GM12801 (cell line): ENCODE measurements around the gene INTS1.

Source experiments
- TF ChIP-seq, protein P1 (sequence below): IDR thresholded peaks from one replicate; pipeline ENCODE4 v1.5.1; 2011; ENCODE audit warnings: control low read depth; ENCODE audit not compliant: insufficient read length; ENCODE audit errors: extremely low read depth

INTS1 gene

DNA sequence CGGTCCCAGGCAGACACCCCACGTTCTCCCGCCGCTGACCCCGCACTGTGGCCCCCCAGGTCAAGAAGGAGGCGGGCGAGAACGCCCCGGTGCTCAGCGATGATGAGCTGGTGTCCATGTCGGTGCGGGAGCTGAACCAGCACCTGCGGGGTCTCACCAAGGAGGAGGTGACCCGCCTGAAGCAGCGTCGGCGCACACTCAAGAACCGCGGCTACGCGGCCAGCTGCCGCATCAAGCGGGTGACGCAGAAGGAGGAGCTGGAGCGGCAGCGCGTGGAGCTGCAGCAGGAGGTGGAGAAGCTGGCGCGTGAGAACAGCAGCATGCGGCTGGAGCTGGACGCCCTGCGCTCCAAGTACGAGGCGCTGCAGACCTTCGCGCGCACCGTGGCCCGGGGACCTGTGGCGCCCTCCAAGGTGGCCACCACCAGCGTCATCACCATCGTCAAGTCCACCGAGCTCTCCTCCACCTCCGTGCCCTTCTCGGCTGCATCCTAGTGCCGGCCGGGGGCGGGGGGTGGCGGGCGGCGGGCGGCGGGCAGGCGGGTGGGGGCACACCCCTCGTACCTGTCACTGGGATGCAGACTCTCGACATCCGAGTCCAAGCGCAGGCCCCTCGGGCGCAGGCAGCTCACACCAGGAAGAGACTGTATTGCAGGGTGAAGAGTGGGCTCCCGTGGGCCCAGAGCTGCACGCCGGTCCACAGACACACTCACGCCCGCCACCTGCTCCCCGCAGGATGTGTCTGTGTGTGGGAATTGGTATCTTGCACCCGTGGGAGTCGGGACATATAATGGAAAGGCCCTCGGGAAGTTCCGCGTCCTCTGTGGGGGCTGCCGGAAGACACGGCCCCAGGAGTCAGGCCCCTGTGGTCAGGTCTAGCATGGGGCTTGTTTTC, 35.9 kb upstream of the INTS1 start:
- TF ChIP-seq, protein P1, sequence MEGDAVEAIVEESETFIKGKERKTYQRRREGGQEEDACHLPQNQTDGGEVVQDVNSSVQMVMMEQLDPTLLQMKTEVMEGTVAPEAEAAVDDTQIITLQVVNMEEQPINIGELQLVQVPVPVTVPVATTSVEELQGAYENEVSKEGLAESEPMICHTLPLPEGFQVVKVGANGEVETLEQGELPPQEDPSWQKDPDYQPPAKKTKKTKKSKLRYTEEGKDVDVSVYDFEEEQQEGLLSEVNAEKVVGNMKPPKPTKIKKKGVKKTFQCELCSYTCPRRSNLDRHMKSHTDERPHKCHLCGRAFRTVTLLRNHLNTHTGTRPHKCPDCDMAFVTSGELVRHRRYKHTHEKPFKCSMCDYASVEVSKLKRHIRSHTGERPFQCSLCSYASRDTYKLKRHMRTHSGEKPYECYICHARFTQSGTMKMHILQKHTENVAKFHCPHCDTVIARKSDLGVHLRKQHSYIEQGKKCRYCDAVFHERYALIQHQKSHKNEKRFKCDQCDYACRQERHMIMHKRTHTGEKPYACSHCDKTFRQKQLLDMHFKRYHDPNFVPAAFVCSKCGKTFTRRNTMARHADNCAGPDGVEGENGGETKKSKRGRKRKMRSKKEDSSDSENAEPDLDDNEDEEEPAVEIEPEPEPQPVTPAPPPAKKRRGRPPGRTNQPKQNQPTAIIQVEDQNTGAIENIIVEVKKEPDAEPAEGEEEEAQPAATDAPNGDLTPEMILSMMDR: no peak

DNA sequence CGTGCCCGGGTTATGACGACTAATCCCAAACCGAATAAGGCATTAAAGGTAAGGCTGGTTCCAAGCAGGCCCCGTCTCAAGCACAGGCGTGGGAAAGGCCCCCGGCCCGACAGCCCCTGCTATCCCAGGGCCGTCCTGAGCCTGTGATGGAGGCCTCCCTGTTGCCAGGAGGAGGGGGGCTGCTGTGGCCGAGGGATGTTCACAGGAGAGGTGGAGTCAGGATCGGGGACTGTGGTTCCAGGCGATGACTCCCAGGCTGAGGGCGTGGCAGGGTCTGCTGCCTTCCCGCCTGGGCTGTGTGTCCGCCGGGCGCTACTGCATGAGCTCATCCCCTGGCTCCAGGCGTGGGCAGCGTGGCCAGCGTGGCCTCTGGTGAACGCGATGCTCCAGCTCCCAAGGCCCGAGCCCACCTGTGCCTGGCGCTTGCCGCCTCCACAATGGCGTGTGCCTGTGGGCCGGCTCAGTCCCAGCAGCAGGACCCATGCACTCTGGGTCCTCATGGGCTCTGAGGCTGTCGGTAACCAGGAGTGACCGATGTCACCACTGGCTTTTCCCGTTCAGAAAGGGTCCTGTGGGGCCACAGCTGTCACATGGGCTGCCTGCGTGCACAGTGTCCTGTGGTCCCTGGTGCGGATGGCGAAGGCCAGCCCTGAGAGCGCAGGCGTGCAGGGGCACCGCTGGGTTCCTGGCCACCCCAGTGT, 35.1 kb upstream of the INTS1 start:
- TF ChIP-seq, protein P1: no peak

DNA sequence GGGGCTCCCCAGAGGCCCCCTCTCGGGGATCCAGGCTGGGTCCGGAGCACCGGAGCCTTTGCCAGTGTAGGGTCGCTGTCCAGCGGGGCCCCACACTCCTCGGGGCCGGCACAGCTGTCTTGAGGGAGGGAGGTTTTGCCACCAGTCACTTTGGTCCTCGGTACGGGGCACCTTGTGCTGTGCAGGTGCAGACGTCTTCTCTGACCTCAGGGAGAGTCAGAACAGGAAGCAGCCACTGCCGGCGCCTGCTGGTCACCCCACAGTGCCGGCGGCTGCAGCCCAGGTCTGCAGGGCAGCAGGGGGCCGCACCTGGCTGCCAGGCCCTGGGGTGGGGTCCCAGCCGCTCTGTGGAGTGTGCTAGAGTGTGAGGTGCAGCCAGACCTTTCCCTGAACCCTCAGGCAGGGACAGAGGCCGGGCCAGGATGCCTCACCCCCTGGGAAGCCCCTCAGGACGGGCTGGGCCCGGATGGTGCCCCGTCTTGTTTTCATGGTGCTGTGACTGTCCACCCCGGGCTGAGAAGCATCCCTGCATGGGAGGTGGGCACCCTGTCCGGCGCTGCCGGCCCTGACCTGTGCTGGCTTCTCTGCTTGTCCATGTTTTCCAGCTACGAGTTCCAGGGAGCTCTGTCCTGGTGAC, 34.5 kb upstream of the INTS1 start:
- TF ChIP-seq, protein P1: no peak

DNA sequence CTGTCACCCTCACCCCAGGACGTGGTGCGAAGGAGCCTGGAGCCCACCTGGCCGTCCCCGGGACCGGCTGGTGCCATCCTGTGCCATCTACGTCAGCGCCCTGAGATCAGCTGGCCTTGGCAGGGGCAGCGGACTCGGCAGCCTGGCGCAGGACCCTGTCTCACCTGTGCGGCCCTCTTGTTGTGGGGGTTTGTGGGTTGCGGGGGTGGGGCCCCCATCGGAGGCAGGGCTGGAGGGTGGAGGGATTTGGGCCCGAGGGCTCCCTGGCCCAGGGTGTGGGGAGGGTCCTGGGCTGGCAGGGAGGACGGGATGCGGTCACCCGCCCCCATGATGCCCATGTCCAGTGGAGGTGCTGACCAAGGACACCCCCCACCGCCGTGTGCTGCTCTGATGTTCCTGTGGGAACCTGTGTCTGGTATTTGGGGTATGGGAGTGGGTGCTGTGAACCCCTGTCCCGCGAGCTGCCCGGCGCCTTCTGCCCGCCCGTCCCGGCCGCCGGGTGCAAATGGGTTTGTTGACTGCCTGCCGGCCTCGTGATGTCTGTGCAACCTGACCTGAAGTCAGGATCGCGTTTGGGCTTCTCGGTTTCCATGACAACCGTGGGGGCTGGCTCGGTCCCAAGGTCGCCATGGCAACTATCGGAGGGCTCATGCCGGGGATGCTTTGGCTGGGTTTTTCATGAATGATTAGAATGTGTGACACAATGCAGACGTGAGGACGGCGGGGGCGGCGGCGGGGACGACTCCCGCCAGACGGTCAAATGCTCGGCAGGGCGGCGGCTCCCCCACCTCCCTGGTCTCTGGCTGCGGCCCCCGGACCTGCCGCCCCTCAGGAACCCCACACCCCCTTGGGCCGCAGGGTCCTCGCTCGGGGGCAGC, 33.6 kb upstream of the INTS1 start:
- TF ChIP-seq, protein P1: no peak

DNA sequence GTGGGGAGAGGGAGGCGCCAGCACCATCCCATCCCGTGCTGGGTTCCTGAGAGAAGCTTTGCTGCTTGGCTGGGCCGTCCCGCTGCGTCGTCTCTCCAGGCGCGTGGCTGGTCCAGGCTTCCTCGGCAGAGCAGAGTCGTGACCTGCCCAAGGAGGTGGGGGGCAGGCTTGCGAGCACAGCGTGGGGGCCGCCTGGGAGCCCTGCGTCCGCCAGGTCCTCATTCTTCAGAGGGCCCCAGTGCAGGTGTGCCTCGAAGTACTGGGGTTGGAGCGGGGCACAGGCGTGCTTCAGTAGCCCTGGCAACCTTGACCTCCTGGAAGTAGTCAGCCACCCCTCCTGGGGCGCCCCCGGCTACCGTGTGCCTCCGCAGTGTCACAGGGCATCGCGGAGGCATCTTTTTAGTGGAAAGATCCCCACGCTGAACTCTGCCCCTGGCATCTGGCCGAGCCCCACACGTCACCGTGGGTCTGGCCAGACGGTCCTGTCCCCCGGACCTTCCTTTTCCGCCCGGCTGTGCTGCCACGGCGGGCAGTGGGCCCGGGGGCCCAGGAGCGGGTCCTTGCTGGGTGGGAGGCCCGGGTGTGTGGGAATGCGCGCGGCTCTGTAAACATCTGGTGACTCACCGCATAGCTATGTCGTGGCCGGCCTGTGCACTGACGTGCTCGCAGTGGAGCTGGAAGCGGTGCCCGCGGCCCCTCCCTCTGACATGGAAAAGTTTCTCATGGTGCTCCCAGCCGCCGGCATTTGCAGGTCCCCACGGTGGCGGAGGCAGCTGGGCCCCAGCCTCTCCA, 32.8 kb upstream of the INTS1 start:
- TF ChIP-seq, protein P1: no peak

DNA sequence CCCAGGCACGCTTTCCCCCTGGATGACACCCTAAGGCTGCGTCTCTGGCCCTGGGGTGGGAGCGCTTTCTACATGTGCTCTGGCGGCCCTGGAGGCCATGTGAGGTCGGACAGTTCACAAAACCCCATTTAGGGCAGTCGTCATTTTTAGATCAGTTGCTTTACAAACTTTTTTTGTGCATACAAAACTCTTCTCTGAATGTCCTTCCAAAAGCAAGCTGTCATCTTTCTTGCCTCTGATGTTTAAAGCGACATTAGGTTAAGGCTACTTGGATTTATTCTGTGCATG, 32.2 kb upstream of the INTS1 start:
- TF ChIP-seq, protein P1: no peak
